HG03108 (cell line): ENCODE measurements around the gene SYCE3.

ENCODE experiments used
- ATAC-seq: cut with Tn5 transposase; IDR thresholded peaks from one replicate; pipeline ENCODE4 v1.9.1; 2021; ENCODE audit warnings: moderate library complexity; ENCODE audit not compliant: unreplicated experiment

Gene SYCE3

DNA sequence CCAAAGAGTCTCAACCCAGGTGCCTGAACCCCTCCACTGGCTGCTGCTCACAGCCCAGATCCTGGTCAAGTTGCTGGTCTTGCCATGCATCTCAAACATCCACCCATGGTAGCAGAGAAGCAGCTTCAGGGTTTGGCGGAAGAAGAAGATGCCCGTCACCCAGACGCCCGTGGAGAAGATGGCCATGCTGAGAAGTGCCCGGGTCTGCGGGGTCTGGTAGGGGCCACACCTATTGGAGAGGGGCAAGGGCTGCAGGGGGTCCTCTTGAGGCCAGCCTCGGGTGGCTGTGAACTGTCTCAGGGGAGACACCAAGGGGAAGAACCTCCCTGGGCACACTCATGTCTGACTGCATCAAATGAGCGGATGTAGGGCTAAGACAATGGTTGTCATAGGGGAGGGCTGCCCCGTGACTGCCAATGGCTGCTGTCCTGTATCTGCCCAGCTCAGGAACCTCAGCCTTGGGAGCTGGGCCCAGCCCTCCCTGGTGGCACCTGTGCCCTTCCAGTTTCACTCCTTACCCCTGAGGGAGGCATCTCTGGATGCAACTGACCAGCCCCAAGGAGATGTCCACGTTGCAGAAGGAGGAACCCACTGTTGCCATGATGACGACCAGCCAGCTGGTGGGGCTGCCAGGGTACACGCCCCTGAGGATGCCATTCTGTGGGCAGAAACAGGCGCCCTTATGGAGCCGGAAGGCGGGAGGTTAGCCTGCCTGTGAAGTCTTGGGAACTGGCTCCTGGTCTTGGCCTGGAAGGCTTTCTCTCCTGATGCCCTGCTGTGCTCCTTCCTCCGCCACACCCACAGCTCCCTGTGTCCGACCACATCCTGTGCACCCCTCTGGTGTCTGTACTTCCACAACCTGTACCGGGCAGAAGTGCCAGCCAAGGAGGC is 14.3 kb upstream of the SYCE3 start:
- no peak for ATAC-seq

DNA sequence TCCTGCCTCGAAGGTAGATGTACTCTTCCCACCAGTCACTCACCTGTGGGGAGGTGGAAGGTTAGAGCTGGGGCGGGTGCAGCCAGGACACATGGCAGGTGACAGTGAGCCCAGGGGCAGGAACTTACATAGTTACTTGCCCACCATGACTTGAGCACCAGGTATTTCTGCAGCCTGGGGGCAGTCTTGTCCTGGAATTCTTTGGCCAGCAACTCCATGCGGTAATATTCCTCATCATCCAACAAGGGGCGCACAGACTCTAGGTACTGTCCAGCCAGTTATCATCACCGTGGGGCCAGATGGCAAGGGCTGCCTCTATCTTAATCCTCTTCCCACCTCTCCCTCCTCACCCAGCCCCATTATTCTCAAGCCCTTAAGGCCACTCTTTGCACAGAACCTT is 13.4 kb upstream of the SYCE3 start:
- no peak for ATAC-seq

DNA sequence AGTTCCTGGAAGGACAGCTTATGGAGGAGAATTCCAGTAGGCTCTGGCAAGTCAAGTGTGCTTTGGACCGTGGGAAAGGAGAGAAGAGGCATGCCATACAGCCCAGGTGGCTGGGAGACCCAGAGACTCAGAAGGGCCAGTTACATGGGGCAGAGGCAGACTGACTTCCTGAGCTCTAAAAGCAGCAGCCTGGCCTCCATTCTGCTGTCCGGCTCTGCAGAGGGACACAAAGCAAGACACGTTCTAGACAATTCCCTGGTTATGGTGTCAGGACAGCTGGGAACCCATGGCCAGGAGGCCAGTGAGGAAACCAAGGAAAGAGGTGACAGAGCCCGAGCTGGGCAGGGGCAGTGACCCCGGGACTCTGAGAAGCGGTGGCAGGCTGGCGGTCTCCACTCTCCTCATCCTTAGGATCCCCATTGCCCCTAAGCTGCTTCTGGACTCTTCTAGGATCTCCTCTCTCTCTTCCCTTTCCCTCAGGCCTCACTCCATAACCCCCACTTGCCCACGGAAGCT is 12.8 kb upstream of the SYCE3 start:
- no peak for ATAC-seq

DNA sequence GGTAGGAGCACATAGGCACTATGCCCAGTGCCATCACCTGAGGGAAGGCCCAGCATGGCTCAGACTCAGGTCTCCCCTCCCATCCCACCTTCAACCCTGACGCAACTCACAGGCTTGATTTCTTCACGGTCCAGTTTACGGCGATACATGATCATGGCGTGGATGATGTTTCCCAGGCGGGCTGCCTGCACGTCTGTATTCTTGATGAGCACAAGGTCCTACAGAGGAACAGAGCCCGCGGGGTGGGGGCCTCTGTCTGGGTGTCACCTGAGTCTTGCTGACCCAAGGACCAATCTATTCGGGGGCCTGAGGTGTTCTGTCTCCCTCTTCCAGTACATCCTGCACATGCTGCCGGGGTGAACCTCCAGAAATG is 11.7 kb upstream of the SYCE3 start:
- ATAC-seq, result no peak

DNA sequence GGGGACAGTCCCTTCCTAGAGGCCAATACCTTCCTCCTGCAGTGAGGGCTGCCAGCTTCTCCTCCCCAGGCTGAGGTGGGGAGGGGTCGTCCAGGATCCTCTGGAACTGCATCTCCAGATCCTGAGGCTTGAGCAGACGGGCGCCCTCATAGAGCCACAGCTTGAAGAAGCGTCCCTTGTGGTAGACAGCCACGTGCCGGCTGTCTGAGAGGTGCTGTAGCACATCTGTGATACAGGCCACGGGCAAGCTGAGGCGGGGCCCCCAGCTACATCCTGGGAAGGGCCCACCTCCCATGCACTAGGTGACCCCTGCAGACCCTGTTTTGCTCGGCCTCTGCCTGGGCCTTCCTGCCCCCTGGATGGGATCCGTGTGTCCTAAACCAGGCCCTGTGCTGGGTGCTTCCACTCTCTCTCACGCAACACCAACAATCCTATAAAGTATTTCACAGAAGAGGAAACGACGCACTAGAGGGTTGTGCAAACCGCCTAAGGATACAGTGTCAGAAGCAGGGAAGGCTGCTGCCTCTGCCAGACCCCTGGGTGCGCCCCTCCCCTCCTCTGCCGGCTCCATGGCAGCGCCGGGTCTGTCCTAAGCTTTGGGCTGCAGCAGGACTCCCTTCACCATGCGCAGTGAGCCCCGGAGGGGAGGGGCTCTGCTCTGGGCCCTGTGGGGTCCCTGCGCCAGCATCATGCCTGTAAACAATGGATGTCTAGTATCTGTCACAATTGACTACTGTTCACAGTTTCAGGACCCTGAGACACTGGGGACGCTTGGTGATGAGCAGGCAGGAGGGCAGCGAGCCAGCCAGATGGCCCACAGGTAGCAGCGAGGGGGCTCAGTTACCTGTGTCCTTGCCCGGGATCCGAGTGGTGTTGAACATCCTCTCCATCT is 11.0 kb upstream of the SYCE3 start:
- no peak for ATAC-seq

DNA sequence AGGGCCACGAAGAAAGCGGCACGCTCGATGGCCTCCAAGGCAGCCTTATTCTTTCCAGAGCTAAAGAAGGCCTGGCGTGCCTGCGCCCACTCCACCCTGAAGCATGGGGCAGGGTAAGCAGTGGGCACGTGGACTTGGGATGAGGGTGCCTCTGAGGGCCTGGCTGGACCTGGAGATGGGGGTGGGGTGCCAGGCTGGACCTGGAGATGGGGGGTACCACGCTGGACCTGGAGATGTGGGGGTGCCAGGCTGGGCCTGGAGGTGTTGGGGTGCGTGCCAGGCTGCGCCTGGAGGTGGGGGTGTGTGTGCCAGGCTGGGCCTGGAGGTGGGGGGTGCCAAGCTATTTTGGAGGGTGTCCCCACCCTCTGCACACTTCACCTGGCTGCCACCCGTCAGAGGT is 10.2 kb upstream of the SYCE3 start:
- ATAC-seq, result no peak

DNA sequence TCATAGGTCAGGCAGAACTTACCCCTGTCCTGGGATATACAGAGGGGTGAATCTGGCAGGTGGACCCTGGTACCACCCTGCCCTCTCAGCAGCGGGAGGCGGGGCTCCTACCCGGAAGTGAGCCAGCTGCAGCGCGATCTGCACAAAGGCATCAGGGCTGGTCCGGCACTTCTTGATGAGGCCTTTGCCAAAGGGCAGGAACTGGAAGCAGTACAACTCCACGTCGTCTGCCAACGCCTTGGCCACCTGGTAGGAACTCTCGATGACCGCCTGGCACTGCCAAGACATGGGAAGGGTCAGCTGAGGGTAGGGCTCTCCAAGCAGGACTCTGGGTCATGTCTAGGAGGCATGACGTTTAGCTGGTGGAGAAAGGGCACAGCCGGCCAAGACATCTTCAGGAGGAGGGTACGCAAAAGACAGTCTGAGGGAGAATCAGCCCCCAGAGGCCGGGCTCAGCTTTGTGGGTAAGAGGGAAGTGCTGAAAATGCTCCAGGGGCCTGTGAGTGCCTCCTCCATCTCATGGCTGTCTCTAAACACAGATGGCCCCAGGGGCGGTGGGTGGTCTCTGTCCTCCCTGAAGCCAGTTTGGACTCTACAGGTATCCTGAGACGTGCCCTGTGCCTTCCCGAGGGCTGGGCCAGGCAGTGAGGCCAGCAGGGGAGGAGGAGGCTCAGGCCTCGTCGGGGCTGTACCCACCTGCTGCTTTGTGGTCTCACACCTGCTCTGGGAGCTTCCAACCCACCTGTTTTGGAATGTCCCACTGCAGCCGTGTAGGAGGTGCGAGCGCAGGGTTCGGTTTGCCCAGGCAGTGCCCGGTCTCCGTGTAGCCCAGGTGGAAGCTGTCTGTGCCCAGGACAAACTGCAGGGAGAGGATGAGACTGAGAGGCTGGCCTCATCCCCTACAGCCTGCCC is 8.8 kb upstream of the SYCE3 start:
- ATAC-seq, result no peak

DNA sequence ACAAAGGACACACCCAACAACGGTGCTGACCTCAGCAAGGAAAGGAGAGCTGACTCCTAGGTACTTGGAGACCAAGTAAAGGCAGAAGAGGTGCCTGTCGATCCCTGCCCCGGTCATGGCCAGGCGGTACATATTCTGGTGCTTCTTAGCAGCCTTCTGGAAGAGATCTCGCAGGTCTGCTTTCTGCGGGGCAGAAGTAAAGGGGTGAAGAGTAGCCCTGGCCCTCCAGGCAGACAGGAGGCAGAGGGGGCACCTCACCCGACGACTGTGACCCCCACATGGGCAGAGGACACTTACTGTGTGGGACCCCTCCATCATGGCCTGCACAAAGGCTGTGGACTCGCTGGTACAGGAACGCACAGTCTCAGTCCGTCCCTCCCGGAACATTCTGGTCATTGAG is 8.1 kb upstream of the SYCE3 start:
- ATAC-seq, result no peak

DNA sequence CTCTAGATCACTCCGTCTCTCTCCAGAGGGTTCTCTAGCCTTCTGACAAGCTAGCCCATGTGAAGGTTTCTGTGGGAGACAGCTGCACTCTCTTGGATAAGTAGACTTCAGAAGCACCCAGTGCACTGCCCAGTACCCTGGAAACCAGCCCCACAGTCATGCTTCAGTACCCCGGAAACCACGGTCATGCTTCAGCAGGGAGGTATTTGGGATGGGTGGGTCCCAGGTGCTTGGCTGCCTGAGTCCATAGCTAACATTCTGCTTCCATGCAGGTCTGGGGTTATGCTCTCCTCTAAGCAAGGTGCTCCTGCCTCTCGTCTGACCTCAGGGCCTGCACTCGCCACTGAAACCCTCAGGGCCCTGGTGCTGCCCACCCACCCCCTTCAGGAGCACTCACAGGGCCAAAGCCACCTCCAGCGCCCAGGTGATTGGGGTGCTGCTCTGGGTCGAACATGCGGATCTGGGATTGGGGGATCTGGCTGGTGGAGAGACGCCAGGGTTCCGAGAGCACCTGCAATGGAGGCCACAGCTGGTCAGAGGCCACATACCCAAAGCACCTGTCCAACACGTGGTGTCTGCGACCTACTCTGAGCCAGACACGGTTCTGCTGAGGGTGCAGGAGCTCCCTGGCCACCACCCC is 7.3 kb upstream of the SYCE3 start:
- no peak for ATAC-seq

DNA sequence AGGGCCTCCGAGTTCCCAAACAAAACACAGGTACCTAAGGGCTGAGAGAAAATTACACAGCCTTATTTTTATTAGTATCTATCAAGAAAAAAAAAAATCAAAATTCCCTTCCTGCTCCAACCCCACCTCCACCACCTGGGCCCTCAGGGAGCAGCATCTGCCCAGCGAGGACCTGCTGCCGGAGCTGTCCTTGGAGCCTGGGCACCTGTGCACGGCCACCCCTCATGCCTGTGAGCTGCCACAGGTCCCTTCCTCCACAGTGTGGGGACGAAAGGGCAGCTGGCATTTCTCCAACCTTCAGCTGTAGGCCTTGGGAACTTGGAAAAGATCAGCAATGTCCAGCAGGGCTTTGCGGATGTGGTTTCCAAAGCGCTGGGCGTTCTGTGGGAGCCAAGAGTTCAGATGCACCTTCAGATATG is 6.3 kb upstream of the SYCE3 start:
- no peak for ATAC-seq

DNA sequence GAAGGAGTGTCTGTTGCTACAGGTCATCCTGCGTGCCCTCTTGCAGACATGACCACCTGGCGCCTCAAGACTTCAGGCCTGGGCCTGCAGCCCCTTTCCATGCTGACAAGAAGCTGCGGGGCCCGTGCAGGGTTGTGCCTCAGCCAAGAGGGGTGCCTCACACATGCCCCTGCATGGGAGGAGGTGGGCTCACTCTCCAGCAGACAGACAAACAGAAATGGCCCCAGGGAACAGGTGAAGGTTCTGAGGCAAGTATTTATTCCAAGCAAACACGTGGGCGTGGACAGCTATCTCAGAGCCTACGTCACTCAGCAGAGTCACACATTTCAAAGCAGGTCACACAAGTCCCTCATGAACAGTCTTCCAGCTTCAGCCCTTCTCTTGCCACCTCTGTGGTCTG is 5.9 kb upstream of the SYCE3 start:
- no peak for ATAC-seq

DNA sequence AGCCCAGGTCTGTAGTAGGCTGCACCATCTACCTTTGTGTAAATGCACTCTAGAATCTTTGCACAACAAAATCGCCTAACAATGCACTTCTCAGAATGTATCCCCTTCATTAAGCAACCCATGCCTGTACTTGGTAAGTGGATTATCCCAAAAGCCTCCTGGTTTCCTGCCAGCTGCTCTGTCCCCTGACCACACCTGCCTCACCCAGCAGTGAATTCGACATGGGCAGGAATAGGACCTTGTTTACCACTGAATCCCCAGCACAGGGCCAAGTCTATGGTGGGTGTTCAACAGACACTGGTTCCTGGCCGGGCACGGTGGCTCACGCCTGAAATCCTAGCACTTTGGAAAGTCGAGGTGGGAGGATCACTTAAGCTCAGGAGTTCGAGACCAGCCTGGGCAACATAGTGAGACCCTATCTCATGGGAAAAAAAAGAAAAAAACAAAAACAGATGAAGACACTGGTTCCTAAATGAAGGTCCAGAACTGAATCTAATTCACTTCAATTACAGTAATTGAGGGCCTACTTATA is 5.1 kb upstream of the SYCE3 start:
- no peak for ATAC-seq

DNA sequence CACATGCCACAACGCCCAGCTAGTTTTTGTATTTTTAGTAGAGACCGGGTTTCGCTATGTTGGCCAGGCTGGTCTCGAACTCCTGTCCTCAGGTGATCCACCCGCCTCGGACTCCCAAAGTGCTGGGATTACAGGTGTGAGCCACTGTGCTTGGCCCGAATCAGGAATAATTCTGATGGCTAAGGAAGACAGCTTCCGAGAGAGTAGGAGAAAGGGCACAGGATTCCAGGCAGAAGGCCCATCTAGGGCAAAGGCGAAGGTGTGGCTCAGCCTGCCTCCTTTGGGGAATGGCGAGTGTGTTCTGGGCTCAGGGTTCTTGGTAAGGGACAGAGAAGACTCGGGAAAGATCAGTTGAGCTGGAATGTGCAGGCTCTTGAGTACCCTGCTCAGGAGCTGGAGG is 1.6 kb upstream of the SYCE3 start:
- ATAC-seq, result no peak

DNA sequence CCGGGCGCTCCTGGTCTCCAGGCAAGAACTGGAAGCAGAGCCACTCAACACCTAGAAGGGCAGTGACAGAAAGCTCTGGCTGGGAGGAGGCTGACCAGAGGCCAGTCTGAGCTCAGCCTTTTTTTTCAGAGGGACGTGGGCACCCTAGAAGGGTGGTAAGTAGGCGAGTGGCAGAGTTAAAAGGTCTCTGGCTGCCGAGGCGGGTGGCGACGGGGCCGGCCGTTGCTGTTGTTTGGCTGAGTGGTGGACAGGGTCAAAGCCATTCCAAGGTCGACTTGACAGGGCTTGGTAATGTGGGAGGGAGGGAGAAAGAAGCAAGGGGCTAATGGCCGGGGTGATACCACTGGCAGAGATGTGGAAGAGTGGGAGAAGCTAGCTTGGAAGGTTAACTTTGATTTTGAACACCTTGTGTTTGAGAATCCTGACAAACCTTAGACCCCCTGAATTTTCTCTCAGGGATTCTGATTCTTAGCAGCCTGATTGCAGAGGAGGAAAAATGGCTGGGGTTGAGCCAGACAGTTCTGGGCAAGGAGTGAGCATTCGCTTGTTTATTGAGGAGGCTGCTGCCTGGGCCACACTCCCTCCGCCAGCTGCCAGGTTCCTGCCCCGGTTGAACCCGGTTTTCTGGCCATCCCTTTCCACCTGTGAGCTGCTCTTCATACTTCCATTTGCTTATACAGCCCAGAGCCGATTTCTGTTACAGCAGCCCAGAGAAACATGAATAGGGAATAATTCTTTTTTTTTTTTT is 868 bp upstream of the SYCE3 start:
- no peak for ATAC-seq

DNA sequence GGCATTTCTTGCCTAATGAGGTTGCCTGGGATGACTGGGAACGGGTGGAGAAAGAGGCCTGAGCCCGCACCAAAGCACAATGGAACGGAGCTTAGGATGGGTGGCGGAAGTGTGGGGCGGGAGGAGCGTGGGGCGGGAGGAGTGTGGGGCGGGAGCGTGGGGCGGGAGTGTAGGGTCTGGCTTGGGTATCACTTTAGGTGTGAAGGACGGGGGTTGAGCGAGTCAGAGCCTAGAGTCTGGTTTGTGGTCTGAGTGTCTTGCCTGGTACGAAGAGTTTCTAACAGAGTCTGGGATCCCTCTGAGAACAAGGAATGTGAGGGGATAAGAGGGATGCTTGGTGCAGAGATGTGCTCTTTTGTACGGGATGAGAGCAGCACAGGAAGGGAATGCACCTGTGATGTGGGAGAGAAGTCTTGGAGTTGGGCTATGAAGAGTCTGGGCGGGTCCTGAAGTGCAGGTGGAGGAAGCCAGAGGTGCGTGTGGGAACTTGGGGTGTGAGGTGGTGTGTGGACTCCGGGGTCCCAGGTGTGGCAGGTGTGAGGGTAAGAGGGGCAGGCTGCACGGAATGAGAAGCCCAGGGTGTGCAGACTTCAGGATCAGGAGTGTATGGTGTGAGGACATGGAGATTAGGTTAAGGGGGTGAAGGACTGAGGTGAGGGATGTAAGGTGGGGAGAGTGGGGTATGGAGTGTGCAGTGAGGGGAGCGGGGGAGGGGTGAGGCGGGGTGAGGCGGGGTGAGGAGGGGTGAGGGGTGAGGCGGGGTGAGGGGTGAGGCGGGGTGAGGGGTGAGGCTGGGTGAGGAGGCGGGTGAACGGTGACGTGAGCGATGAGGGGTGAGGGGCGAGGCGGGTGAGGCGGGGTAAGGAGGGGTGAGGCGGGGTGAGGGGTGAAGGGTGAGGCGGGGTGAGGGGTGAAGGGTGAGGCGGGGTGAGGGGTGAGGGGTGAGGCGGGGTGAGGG is 1.0 kb downstream of the SYCE3 start:
- no peak for ATAC-seq

DNA sequence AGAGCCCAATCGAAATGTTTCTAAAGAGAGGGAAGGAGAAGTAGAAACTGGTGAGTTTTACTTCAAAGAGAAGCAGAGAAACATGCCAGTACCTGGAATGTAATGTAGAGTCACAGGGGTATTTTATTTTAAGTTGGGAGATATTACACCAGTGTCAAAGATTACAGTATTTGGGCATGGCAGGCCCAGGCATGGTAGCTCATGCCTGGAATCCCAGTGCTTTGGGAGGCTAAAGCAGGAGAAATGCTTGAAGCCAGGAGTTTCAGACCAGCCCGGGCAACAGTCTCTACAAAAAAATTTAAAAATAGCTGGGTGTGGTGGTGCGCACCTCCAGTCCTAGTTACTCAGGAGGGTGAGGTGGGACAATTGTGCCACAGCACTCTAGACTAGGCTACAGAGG is 2.7 kb downstream of the SYCE3 start:
- no peak for ATAC-seq

DNA sequence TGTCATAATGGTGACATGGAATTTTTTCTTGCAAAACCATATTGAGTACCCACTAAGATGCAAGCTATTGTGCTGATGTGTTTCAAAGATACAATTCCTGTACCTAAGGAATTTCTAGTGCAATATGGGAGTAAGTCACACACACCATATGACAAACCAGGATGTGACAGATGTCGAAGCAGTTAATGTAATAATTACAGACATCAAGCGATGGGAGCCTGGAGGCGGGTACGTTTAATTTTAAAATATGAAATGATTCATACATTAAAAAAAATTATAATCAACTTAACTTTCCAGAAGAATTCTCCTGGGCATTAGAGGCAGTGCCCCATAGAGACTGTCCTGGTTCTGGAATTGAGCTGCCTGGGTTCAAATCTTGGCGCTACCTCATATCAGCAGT is 6.0 kb downstream of the SYCE3 start:
- ATAC-seq, result no peak

DNA sequence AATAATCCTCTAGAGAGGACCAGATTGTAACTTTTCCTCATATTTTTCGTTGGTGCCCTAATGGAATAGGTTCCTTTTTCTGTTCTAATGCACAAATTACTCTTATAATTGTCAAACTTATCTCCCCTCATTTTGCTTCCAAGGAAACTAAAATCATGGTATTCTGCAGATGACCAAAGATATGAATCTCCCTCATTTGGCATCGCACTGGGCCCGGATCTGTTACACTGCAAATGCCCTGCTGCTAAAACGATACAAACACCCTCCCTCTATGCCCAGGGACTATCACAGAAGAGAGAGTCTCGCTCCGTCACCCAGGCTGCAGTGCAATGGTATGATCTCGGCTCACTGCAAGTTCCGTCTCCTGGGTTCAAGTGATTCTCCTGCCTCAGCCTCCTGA is 9.4 kb downstream of the SYCE3 start:
- ATAC-seq, result no peak
